Ishikawa (cell line): ENCODE measurements around the gene GUCA2B.

Source experiments
- CEBPB ChIP-seq: IDR thresholded peaks from 2 replicates; pipeline ENCODE4 v1.6.1; 2012
- CREB1 ChIP-seq: IDR thresholded peaks from 2 replicates; pipeline ENCODE4 v1.6.1; 2012; ENCODE audit warnings: low read depth
- EGR1 ChIP-seq: IDR thresholded peaks from 2 replicates; pipeline ENCODE4 v1.6.1; 2012
- EP300 ChIP-seq: IDR thresholded peaks from 2 replicates; pipeline ENCODE4 v1.6.1; 2012; ENCODE audit warnings: borderline replicate concordance
- FOXM1 ChIP-seq: IDR thresholded peaks from 2 replicates; pipeline ENCODE4 v1.6.1; 2012; ENCODE audit warnings: low read depth, borderline replicate concordance
- NFIC ChIP-seq: IDR thresholded peaks from 2 replicates; pipeline ENCODE4 v1.6.1; 2012
- RAD21 ChIP-seq: IDR thresholded peaks from 2 replicates; pipeline ENCODE4 v1.6.1; 2012; ENCODE audit warnings: low read depth
- TAF1 ChIP-seq: IDR thresholded peaks from 2 replicates; pipeline ENCODE4 v1.6.1; 2012; ENCODE audit warnings: low read depth, mild to moderate bottlenecking
- TCF12 ChIP-seq: IDR thresholded peaks from 2 replicates; pipeline ENCODE4 v1.6.1; 2012; ENCODE audit warnings: low read depth
- TEAD4 ChIP-seq: IDR thresholded peaks from 2 replicates; pipeline ENCODE4 v1.6.1; 2012
- YY1 ChIP-seq: IDR thresholded peaks from 2 replicates; pipeline ENCODE4 v1.6.1; 2012; ENCODE audit warnings: low read depth
- ZBTB7A ChIP-seq: IDR thresholded peaks from 2 replicates; pipeline ENCODE4 v1.6.1; 2012; ENCODE audit warnings: low read depth
- TF ChIP-seq, protein P1 (sequence below): IDR thresholded peaks from 2 replicates; pipeline ENCODE4 v1.6.1; 2012
- TF ChIP-seq, protein P2 (sequence below): IDR thresholded peaks from 2 replicates; pipeline ENCODE4 v1.6.1; 2012; ENCODE audit warnings: low read depth, mild to moderate bottlenecking
- TF ChIP-seq, protein P3 (sequence below): IDR thresholded peaks from 2 replicates; pipeline ENCODE4 v1.6.1; 2012

Gene GUCA2B

DNA sequence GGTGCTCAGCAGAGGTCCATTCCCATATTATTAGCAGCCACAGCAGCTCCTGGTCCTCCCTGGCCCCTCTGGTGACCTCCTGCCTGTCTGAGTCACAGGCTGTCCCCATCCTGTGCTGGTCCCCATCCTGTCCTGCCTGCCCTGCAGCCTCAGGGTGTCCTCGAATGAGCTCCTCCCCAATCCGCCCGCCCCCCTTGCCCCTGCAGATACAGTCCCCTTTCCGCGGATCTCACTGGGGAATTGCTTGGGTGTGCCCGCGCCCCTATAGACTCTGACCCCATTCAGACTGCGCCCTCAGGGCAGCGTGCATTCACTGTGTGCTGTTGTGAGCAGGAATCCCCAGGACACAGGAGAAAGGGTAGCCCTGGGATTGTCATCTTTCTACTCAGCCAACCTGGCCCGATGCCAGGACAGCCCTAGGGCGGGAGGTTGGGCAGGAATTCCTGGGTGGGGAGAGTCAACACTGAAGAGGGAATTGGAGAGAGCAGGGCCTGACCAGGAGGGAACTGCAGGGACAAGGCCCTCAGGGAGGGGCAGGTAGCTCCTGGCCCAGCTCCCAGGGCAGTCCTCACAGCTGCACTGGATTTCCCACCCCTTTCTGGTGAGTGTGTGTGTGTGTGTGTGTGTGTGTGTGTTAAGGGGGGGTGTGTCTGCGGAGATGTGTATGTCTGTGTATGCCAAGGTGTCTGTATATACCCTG, 12.5 kb downstream of the GUCA2B start:
- TF ChIP-seq EGR1 (no peak), TEAD4 (peak; percentile 92), NFIC (peak; percentile 97), EP300 (peak; percentile 54; the same call in 1 of the 2 replicates), TAF1 (no peak), RAD21 (peak; percentile 17; the same call in 1 of the 2 replicates)
- TF ChIP-seq, protein P1, sequence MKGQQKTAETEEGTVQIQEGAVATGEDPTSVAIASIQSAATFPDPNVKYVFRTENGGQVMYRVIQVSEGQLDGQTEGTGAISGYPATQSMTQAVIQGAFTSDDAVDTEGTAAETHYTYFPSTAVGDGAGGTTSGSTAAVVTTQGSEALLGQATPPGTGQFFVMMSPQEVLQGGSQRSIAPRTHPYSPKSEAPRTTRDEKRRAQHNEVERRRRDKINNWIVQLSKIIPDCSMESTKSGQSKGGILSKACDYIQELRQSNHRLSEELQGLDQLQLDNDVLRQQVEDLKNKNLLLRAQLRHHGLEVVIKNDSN, result 0 out of 2 replicates have a peak, but pooled peaks have one; percentile 9

DNA sequence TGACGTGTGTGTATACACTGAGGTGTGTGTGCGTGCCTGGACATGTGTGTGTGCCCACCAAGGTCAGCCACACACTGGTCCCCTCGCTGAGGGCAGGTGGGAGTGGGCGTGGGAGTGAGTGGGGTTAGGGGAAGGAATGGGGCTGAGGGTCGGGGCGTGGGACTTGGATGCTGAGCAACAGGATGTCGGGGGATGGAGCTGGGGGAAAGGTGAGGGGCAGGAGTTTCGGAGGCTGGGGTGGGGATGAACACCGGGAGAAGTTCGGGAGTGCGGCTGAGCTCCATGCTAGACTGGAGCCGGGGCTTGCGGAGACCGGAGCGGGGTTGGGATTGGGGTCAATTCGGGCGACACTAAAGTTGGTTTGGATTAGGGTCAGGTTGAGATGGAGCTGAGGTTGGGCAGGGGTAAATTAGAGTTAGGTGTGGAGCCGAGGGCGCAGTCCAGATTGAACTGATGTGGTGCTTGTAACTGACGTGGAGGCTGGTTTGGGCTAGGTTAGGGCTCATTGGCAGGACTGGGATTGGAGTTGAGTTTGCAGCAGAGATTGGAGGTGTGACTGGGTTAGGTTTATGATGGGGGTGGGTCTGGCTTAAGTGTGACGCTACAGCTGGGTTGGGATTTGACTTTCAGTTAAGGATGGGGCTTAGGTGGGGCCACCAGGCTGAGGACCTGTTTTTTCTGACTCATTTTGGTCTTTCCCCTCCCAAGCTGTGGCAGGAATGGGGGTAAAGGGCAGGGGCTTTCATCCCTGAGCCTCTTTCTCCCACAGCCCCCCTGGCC, 14.6 kb downstream of the GUCA2B start:
- TF ChIP-seq EP300 (no peak), NFIC (no peak), YY1 (no peak), TEAD4 (no peak), RAD21 (no peak), CREB1 (no peak)
- TF ChIP-seq, protein P1, result no peak
- TF ChIP-seq, protein P2, sequence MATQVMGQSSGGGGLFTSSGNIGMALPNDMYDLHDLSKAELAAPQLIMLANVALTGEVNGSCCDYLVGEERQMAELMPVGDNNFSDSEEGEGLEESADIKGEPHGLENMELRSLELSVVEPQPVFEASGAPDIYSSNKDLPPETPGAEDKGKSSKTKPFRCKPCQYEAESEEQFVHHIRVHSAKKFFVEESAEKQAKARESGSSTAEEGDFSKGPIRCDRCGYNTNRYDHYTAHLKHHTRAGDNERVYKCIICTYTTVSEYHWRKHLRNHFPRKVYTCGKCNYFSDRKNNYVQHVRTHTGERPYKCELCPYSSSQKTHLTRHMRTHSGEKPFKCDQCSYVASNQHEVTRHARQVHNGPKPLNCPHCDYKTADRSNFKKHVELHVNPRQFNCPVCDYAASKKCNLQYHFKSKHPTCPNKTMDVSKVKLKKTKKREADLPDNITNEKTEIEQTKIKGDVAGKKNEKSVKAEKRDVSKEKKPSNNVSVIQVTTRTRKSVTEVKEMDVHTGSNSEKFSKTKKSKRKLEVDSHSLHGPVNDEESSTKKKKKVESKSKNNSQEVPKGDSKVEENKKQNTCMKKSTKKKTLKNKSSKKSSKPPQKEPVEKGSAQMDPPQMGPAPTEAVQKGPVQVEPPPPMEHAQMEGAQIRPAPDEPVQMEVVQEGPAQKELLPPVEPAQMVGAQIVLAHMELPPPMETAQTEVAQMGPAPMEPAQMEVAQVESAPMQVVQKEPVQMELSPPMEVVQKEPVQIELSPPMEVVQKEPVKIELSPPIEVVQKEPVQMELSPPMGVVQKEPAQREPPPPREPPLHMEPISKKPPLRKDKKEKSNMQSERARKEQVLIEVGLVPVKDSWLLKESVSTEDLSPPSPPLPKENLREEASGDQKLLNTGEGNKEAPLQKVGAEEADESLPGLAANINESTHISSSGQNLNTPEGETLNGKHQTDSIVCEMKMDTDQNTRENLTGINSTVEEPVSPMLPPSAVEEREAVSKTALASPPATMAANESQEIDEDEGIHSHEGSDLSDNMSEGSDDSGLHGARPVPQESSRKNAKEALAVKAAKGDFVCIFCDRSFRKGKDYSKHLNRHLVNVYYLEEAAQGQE, result no peak
- TF ChIP-seq, protein P3, sequence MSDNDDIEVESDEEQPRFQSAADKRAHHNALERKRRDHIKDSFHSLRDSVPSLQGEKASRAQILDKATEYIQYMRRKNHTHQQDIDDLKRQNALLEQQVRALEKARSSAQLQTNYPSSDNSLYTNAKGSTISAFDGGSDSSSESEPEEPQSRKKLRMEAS, result no peak

DNA sequence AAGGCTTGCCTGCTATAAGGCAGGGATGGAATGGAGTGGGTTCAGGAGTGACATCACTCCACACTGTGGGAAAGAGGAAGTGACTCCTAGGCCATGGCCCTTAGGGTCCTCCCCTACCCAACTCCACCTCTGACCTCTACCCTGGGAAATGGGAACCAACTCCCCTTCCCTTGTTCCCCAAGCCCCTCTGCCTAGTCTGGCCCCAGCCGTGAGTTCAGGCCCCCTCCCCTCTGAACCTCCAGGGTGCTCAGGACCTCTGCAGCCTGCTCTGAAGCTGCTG, 15.1 kb downstream of the GUCA2B start:
- no peak for TF ChIP-seq EP300
- TF ChIP-seq, protein P3, result no peak
- no peak for TF ChIP-seq YY1
- TF ChIP-seq EGR1, result no peak
- TF ChIP-seq FOXM1, result no peak
- TF ChIP-seq RAD21, result no peak
- TF ChIP-seq CEBPB, result no peak
- no peak for TF ChIP-seq CREB1
- no peak for TF ChIP-seq TEAD4
- TF ChIP-seq TAF1, result no peak

DNA sequence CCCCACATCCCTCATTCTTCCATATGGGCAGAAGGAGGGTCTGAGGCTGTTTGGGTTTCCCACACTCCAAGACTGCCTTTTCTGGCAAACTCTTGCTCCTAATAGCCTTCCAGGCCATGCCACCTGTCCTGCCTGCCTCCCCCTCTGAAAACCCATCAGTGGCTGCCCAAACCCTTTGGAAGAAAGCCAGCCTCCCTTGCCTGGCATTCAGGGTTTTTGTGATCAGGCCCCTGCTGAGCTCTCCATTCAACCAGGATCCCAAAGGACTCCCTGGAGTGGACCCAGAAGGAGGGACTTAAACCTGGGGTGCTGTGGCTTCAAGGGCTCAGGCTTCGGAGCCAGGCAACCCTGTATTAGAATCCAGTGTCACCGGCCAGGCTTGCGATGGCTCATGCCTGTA, 15.6 kb downstream of the GUCA2B start:
- no peak for TF ChIP-seq FOXM1
- peak; percentile 54; the same call in 1 of the 2 replicates for TF ChIP-seq NFIC

DNA sequence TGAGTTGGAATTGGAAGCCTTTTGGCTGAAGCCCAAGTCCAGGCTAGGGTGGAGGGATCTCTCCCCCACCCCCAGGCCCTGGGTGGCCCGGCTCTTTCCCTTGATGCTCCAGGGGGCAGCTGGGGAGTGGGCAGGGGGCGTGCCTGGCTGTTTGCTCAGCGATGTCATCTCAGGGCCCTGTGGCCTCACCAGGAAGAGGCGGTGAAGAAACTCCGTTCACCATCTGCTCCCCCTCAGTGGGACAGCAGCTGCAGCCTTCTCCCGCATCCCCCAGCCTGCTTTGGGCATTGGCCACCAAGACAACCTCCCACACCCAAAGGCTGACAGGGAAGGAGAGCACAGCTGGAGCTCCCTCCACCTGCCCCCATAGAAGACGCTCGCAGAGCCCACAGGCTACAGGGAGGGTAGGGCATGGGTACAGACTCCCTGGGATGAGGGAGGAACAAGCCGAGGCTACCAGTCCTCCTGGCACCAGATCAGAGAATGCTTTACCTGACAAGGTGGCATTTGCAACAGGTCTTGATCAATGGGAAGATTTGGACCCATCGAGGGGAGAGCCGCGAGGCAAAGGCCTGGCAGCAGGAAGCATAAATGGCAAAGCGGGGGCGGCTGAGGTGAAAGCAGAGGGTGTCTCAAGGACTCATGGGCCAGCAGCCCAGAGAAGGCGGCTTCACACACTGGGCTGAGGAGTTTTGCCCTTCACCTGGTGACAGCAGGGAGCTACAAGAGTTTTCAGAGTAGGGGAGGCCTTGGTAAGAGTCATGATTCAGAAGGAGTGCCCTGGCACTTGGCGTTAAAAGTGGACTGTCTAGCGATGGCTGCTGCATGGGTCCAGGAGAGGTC, 17.8 kb downstream of the GUCA2B start:
- TF ChIP-seq, protein P3, result no peak
- no peak for TF ChIP-seq TEAD4
- TF ChIP-seq YY1, result no peak
- TF ChIP-seq EGR1, result no peak
- TF ChIP-seq RAD21, result no peak

DNA sequence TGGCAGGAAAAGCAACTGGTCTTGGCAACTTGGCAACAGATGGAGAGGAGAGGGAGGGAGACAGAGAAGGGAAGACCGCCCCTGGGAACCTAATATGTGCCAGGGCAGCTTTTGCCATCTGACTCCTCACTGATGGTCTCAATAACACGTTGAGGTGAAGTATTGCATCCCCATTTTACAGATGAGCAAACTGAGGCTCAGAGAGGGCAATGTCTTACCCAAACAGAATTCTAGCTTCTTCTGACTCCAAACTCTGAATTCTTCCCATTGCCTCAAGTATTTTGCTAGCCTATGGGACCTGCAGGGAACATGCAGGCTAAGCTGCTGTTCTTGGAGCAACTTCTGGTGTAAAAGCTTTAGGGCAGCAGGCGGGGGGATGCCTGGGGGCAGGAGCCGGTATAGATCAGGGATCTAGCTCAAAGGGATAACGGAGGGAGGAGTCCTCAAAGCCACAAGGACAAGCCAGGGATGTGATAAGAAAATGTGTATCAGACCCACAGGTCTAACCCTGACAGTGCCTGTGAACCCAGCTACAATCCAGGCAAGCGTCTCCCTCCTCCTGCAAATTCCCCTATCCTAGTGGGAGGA, 18.6 kb downstream of the GUCA2B start:
- TF ChIP-seq EGR1, result no peak
- TF ChIP-seq TEAD4, result no peak
- no peak for TF ChIP-seq CREB1
- TF ChIP-seq, protein P1, result no peak
- no peak for TF ChIP-seq EP300
- TF ChIP-seq, protein P2, result no peak
- TF ChIP-seq TCF12, result no peak
- no peak for TF ChIP-seq CEBPB
- TF ChIP-seq RAD21, result no peak
- no peak for TF ChIP-seq ZBTB7A
- TF ChIP-seq, protein P3, result no peak
- no peak for TF ChIP-seq YY1
- no peak for TF ChIP-seq FOXM1
- TF ChIP-seq TAF1, result no peak
- no peak for TF ChIP-seq NFIC
